ENCODE measurements around the gene EHD2.

GRCh38 chr19:47740866-47741519 lies 27.8 kb downstream of the EHD2 start:
- TF ChIP-seq CTCF (conservative IDR thresholded peaks at IDR 0.05 in 1 of 2, IDR thresholded peaks at IDR 0.05 in 1 of 2; ENCODE audit: extremely low read depth in 1 of 2, insufficient read depth in 1 of 2, low read depth in 1 of 2, low read length in 2 of 2) (no peak), EZH2 (IDR thresholded peaks at IDR 0.05; ENCODE audit: borderline replicate concordance, low read length) (no peak)
